ENCODE data around the gene MEIS1. TPM values are rescaled to one million over a fixed set of nuclear protein-coding genes. Genes with fewer than 3 reads are reported as not detected.

MEIS1 gene
- total and polyA plus RNA-seq, 7 experiments from 2014 or later: 0.05 to 5.6 (median 0.56) TPM; not detected in 4

- no peak for ATAC-seq
- Mint-ChIP-seq H3K27me3 (peaks cover 0 to 21% (median 5%) of the 10 kb centered on the region in 5 donors), H3K27ac (no peak overlapping the region), H3K4me3 (no peak overlapping the region), H3K36me3 (no peaks in the 10 kb centered on the region), H3K9me3 (peaks cover 0 to 4% (median 0%) of the 10 kb centered on the region in 11 donors), H3K4me1 (no peaks in the 10 kb centered on the region)
- no peak for DNase-seq
- H3K4me1 ChIP-seq (ENCODE audit: control insufficient read depth in 2 of 2, insufficient read depth in 2 of 2, low read length in 2 of 2): no peaks in the 10 kb centered on the region
- ChIA-PET CTCF (no interaction called here), POLR2A (no interaction called here)
- no peak overlapping the region for H3K27ac ChIP-seq (ENCODE audit: low read depth, low read length)
- H3K27me3 ChIP-seq (ENCODE audit: control insufficient read depth in 2 of 2, insufficient read depth in 2 of 2, low read length in 2 of 2): no peaks in the 10 kb centered on the region
- H3K9me3 ChIP-seq (ENCODE audit: control insufficient read depth in 2 of 3, low read length in 3 of 3): no peaks in the 10 kb centered on the region
- no peaks in the 10 kb centered on the region for H3K36me3 ChIP-seq (ENCODE audit: control insufficient read depth in 2 of 3, insufficient read depth in 3 of 3, low read length in 3 of 3)
- H3K4me3 ChIP-seq (ENCODE audit: low read length): no peak overlapping the region
- intact Hi-C loops (cut with micrococcal nuclease): no loop called here
Observed at GRCh38 chr2:66508484-66509071, 73.7 kb downstream of the MEIS1 start.

GRCh38 chr2:66509326-66509811, 74.4 kb downstream of the MEIS1 start:
- Histone ChIP-seq H3K4me1 (ENCODE audit: control insufficient read depth in 2 of 2, insufficient read depth in 2 of 2, low read length in 2 of 2) (no peaks in the 10 kb centered on the region), H3K4me3 (ENCODE audit: low read length) (no peak overlapping the region), H3K27ac (ENCODE audit: low read depth, low read length) (no peak overlapping the region), H3K9me3 (ENCODE audit: control insufficient read depth in 2 of 3, low read length in 3 of 3) (no peaks in the 10 kb centered on the region), H3K36me3 (ENCODE audit: control insufficient read depth in 2 of 3, insufficient read depth in 3 of 3, low read length in 3 of 3) (no peaks in the 10 kb centered on the region), H3K27me3 (ENCODE audit: control insufficient read depth in 2 of 2, insufficient read depth in 2 of 2, low read length in 2 of 2) (no peaks in the 10 kb centered on the region)
- no peaks in the 10 kb centered on the region for H3K4me1 Mint-ChIP-seq
- ATAC-seq (no peak), DNase-seq (no peak)
- ChIA-PET POLR2A (no interaction called here), CTCF (no interaction called here)
- peaks cover 0 to 4% (median 0%) of the 10 kb centered on the region in 11 donors for H3K9me3 Mint-ChIP-seq
- H3K4me3 Mint-ChIP-seq: no peak overlapping the region
- intact Hi-C loops (cut with micrococcal nuclease): no loop called here
- H3K27ac Mint-ChIP-seq: no peak overlapping the region
- no peaks in the 10 kb centered on the region for H3K36me3 Mint-ChIP-seq
- peaks cover 0 to 21% (median 5%) of the 10 kb centered on the region in 5 donors for H3K27me3 Mint-ChIP-seq

GRCh38 chr2:66512626-66513025, 77.7 kb downstream of the MEIS1 start:
- H3K9me3 ChIP-seq (ENCODE audit: control insufficient read depth in 2 of 3, low read length in 3 of 3): no peaks in the 10 kb centered on the region

GRCh38 chr2:66515743-66516142, 80.8 kb downstream of the MEIS1 start:
- CTCF ChIA-PET: no interaction called here
- H3K4me1 ChIP-seq (ENCODE audit: control insufficient read depth in 2 of 2, insufficient read depth in 2 of 2, low read length in 2 of 2): no peaks in the 10 kb centered on the region
- Mint-ChIP-seq H3K4me3 (no peak overlapping the region), H3K27me3 (peaks cover 0 to 10% (median 0%) of the 10 kb centered on the region in 5 donors), H3K27ac (no peak overlapping the region), H3K36me3 (no peaks in the 10 kb centered on the region), H3K4me1 (no peaks in the 10 kb centered on the region), H3K9me3 (peaks cover 0 to 2% (median 0%) of the 10 kb centered on the region in 11 donors)
- no peak for ATAC-seq
- POLR2A ChIA-PET: no interaction called here
- H3K27ac ChIP-seq (ENCODE audit: low read depth, low read length): no peak overlapping the region
- no peak for DNase-seq
- intact Hi-C loops (cut with micrococcal nuclease): no loop called here
- H3K4me3 ChIP-seq (ENCODE audit: low read length): no peak overlapping the region
- no peaks in the 10 kb centered on the region for H3K36me3 ChIP-seq (ENCODE audit: control insufficient read depth in 2 of 3, insufficient read depth in 3 of 3, low read length in 3 of 3)
- no peaks in the 10 kb centered on the region for H3K9me3 ChIP-seq (ENCODE audit: control insufficient read depth in 2 of 3, low read length in 3 of 3)
- no peaks in the 10 kb centered on the region for H3K27me3 ChIP-seq (ENCODE audit: control insufficient read depth in 2 of 2, insufficient read depth in 2 of 2, low read length in 2 of 2)

More at GRCh38 chr2:66512626-66513025, 77.7 kb downstream of the MEIS1 start:
- CTCF ChIA-PET: no interaction called here
- intact Hi-C loops (cut with micrococcal nuclease): no loop called here
- POLR2A ChIA-PET: no interaction called here
- ATAC-seq (no peak), DNase-seq (no peak)
- H3K27ac Mint-ChIP-seq: no peak overlapping the region
- H3K9me3 Mint-ChIP-seq: peaks cover 0 to 2% (median 0%) of the 10 kb centered on the region in 11 donors
- Histone ChIP-seq H3K36me3 (ENCODE audit: control insufficient read depth in 2 of 3, insufficient read depth in 3 of 3, low read length in 3 of 3) (no peaks in the 10 kb centered on the region), H3K27me3 (ENCODE audit: control insufficient read depth in 2 of 2, insufficient read depth in 2 of 2, low read length in 2 of 2) (no peaks in the 10 kb centered on the region), H3K27ac (ENCODE audit: low read depth, low read length) (no peak overlapping the region), H3K4me3 (ENCODE audit: low read length) (no peak overlapping the region), H3K4me1 (ENCODE audit: control insufficient read depth in 2 of 2, insufficient read depth in 2 of 2, low read length in 2 of 2) (no peaks in the 10 kb centered on the region)
- no peaks in the 10 kb centered on the region for H3K4me1 Mint-ChIP-seq
- peaks cover 0 to 13% (median 5%) of the 10 kb centered on the region in 5 donors for H3K27me3 Mint-ChIP-seq
- no peaks in the 10 kb centered on the region for H3K36me3 Mint-ChIP-seq
- H3K4me3 Mint-ChIP-seq: no peak overlapping the region

GRCh38 chr2:66516499-66516898, 81.6 kb downstream of the MEIS1 start:
- CTCF ChIA-PET: no interaction called here
- H3K4me3 Mint-ChIP-seq: no peak overlapping the region
- peaks cover 0 to 10% (median 0%) of the 10 kb centered on the region in 5 donors for H3K27me3 Mint-ChIP-seq
- no peaks in the 10 kb centered on the region for H3K36me3 Mint-ChIP-seq
- intact Hi-C loops (cut with micrococcal nuclease): no loop called here
- POLR2A ChIA-PET: no interaction called here
- no peaks in the 10 kb centered on the region for H3K36me3 ChIP-seq (ENCODE audit: control insufficient read depth in 2 of 3, insufficient read depth in 3 of 3, low read length in 3 of 3)
- H3K27me3 ChIP-seq (ENCODE audit: control insufficient read depth in 2 of 2, insufficient read depth in 2 of 2, low read length in 2 of 2): no peaks in the 10 kb centered on the region
- no peak overlapping the region for H3K27ac Mint-ChIP-seq
- peaks cover 0 to 2% (median 0%) of the 10 kb centered on the region in 11 donors for H3K9me3 Mint-ChIP-seq
- no peak overlapping the region for H3K4me3 ChIP-seq (ENCODE audit: low read length)
- no peaks in the 10 kb centered on the region for H3K9me3 ChIP-seq (ENCODE audit: control insufficient read depth in 2 of 3, low read length in 3 of 3)
- no peaks in the 10 kb centered on the region for H3K4me1 Mint-ChIP-seq
- no peaks in the 10 kb centered on the region for H3K4me1 ChIP-seq (ENCODE audit: control insufficient read depth in 2 of 2, insufficient read depth in 2 of 2, low read length in 2 of 2)
- DNase-seq: no peak
- ATAC-seq: no peak
- H3K27ac ChIP-seq (ENCODE audit: low read depth, low read length): no peak overlapping the region

GRCh38 chr2:66517772-66518171, 82.8 kb downstream of the MEIS1 start:
- Mint-ChIP-seq H3K27ac (no peak overlapping the region), H3K27me3 (peaks cover 0 to 17% (median 0%) of the 10 kb centered on the region in 5 donors), H3K36me3 (no peaks in the 10 kb centered on the region), H3K9me3 (peaks cover 0 to 5% (median 0%) of the 10 kb centered on the region in 11 donors), H3K4me1 (no peaks in the 10 kb centered on the region), H3K4me3 (no peak overlapping the region)
- no peak for ATAC-seq
- no peak overlapping the region for H3K27ac ChIP-seq (ENCODE audit: low read depth, low read length)
- POLR2A ChIA-PET: no interaction called here
- DNase-seq: no peak
- no peaks in the 10 kb centered on the region for H3K9me3 ChIP-seq (ENCODE audit: control insufficient read depth in 2 of 3, low read length in 3 of 3)
- CTCF ChIA-PET: no interaction called here
- H3K36me3 ChIP-seq (ENCODE audit: control insufficient read depth in 2 of 3, insufficient read depth in 3 of 3, low read length in 3 of 3): no peaks in the 10 kb centered on the region
- intact Hi-C loops (cut with micrococcal nuclease): no loop called here
- no peaks in the 10 kb centered on the region for H3K27me3 ChIP-seq (ENCODE audit: control insufficient read depth in 2 of 2, insufficient read depth in 2 of 2, low read length in 2 of 2)
- no peak overlapping the region for H3K4me3 ChIP-seq (ENCODE audit: low read length)
- no peaks in the 10 kb centered on the region for H3K4me1 ChIP-seq (ENCODE audit: control insufficient read depth in 2 of 2, insufficient read depth in 2 of 2, low read length in 2 of 2)

- Histone ChIP-seq H3K4me3 (ENCODE audit: low read length) (no peak overlapping the region), H3K36me3 (ENCODE audit: control insufficient read depth in 2 of 3, insufficient read depth in 3 of 3, low read length in 3 of 3) (no peaks in the 10 kb centered on the region), H3K27me3 (ENCODE audit: control insufficient read depth in 2 of 2, insufficient read depth in 2 of 2, low read length in 2 of 2) (no peaks in the 10 kb centered on the region), H3K4me1 (ENCODE audit: control insufficient read depth in 2 of 2, insufficient read depth in 2 of 2, low read length in 2 of 2) (no peaks in the 10 kb centered on the region), H3K9me3 (ENCODE audit: control insufficient read depth in 2 of 3, low read length in 3 of 3) (no peaks in the 10 kb centered on the region), H3K27ac (ENCODE audit: low read depth, low read length) (no peak overlapping the region)
- Mint-ChIP-seq H3K27ac (no peak overlapping the region), H3K4me1 (no peaks in the 10 kb centered on the region), H3K4me3 (no peak overlapping the region), H3K9me3 (peaks cover 0 to 5% (median 0%) of the 10 kb centered on the region in 11 donors), H3K27me3 (peaks cover 0 to 17% (median 0%) of the 10 kb centered on the region in 5 donors), H3K36me3 (no peaks in the 10 kb centered on the region)
- ATAC-seq: no peak
- intact Hi-C loops (cut with micrococcal nuclease): no loop called here
- ChIA-PET CTCF (no interaction called here), POLR2A (no interaction called here)
- no peak for DNase-seq
Observed at GRCh38 chr2:66519264-66519843, 84.4 kb downstream of the MEIS1 start.

All from naive thymus-derived CD4-positive, alpha-beta T cell (primary cell).